ENCODE results near the gene ARHGAP6. TPM values are rescaled to one million over a fixed set of nuclear protein-coding genes. Genes with fewer than 3 reads are reported as not detected.

ARHGAP6 gene
- total RNA-seq, 1 experiment from 2014 or later: 2.0 TPM

DNA sequence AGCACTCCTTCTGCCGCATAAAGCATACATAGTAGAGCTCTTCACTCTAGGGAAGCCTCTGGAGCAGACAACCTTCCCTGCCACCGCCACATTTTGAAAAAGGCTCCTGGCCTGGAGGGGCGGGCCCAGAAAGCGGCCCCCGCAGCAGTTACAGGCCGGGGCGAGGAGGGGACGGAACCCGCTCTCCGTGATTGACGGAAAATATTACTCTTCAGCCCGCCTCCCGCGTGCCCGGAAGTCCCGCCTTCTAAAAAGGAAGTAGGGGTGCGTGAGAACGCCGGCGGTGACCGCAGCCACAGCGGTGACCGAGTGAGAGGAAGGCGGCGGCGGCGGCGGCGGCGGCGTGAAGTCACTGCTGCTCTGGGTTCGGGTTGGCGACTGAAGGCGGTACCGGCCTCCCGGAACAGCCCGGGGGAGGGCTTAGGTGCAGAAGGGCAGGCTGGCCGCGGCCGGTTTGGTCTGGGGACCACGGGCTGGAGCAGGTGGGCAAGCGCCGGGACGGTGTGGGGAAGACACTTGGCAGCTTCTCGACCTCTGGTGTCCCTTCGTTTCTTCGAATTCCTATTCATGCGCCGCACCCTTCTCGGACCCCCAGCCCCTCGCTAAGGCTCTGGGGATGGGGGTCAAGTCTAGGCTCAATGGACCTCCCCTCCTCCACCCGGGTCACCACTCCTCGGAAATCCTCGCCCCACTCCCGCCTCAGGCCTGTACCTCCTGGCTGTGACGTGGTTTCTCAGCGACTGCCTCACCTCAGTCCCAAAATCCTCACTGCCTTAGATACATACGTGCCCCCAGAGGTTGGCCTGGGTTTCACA lies 554.5 kb downstream of the ARHGAP6 start, which contains the start of gene HCCS:
Gene HCCS (plus strand): TSS at position 296 of the 815 bp plus-strand sequence. CDS start 729 bp downstream, outside the sequence.
- no peaks in the 10 kb centered on the region for H3K27me3 ChIP-seq (ENCODE audit: control insufficient read depth, insufficient read depth, low read length)
- peak; percentile 86 for DNase-seq
- peak within 1 kb of the TSS; percentile 76 for H3K4me3 ChIP-seq (ENCODE audit: insufficient read depth, low read depth, low read length)
- H3K36me3 ChIP-seq (replicated peaks; ENCODE audit: control insufficient read depth, insufficient read depth, low read length): peaks cover 9% of the 10 kb centered on the region

DNA sequence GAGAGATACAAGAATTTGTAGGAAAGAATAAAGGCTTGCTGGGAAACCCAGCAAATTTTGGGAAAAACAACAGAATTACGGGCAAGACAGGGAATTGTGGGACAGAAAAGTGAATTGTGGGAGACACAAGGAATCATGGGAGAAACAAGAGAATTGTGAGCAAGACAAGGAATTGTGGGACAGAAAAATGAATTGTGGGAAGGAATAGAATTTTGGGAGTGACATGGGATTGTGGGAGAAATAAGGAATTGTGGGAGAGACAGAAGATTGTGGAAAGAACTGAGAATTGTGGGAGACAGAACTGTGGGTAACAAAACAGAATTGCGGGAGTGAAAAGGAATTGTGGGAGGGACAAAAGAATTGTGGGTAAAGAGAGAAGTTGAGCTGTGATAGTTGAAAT lies 555.8 kb downstream of the ARHGAP6 start:
- peaks cover 7% of the 10 kb centered on the region for H3K36me3 ChIP-seq (replicated peaks; ENCODE audit: control insufficient read depth, insufficient read depth, low read length)
- no peaks in the 10 kb centered on the region for H3K27me3 ChIP-seq (ENCODE audit: control insufficient read depth, insufficient read depth, low read length)
- DNase-seq: no peak
- no peak overlapping the region for H3K4me3 ChIP-seq (ENCODE audit: insufficient read depth, low read depth, low read length)

DNA sequence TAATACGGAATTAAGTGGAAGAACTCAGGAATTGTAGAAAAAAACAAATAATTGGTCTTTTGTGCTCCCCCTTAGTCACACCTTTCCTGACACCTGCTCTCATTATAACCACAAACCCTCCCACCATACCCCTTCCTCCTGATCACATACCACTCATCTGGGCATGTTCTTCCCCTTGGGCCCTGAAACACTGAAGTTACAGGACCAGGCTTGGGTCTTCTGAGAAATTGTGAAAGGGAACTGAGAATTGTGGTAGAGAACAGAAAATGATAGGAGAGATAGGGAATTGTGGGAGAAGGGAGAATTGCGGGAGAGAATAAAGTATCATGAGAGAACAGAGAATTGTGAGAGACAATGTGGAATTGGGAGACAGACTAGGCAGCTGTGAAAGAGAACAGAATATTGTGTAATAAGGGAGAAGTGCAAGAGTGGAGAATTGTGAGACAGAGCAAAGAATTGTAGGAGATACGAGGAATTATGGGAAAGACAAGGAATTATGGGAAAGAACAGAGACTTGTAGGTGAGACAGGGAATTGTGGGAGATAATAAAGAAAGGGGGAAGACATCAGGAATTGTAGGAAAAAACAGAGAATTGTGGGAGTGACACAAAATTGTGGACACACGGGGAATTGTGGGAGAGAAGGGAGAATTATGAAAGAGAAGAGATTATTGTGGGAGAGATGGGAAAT lies 557.3 kb downstream of the ARHGAP6 start:
- Histone ChIP-seq H3K27me3 (ENCODE audit: control insufficient read depth, insufficient read depth, low read length) (no peaks in the 10 kb centered on the region), H3K36me3 (replicated peaks; ENCODE audit: control insufficient read depth, insufficient read depth, low read length) (no peaks in the 10 kb centered on the region), H3K4me3 (ENCODE audit: insufficient read depth, low read depth, low read length) (no peak overlapping the region)
- no peak for DNase-seq

DNA sequence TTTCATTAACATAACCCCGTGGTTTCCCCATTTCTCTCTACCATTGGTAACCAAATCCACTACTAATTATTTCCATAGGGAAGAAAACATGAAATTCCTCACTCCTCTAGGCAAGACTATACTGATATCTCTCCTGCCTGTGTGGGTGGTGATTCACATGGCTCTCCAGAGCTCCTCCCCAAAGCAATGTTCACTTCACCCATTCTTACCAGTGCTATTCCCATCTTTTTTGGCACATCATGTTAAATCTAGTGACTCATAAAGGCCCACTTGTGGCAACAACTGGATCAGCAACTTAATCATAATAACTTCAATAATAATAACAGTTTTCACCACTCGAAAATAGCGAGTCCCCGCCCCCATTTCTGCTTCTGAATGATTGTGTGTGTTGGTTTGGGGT lies 560.6 kb downstream of the ARHGAP6 start:
- Histone ChIP-seq H3K27me3 (ENCODE audit: control insufficient read depth, insufficient read depth, low read length) (no peaks in the 10 kb centered on the region), H3K36me3 (replicated peaks; ENCODE audit: control insufficient read depth, insufficient read depth, low read length) (no peaks in the 10 kb centered on the region), H3K4me3 (ENCODE audit: insufficient read depth, low read depth, low read length) (no peak overlapping the region)
- no peak for DNase-seq

DNA sequence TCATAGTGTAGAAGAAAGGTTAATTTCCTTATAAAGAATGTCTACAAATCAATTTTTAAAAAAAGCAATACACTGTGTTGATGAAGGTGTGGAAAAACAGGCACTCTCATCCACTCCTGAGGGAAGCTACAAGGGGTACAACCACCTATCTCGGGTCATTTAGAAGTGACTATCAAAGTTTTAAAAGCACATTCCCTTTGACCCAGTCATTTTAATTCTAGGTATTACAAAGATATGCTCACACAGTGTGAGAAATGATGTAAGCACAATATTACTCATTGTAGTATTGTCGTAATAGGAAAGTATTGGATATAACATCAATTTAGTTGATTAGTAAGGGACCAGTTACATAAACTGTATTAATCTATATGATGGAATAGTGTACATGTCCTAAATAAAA lies 562.0 kb downstream of the ARHGAP6 start:
- no peaks in the 10 kb centered on the region for H3K27me3 ChIP-seq (ENCODE audit: control insufficient read depth, insufficient read depth, low read length)
- no peak overlapping the region for H3K4me3 ChIP-seq (ENCODE audit: insufficient read depth, low read depth, low read length)
- no peaks in the 10 kb centered on the region for H3K36me3 ChIP-seq (replicated peaks; ENCODE audit: control insufficient read depth, insufficient read depth, low read length)
- no peak for DNase-seq

DNA sequence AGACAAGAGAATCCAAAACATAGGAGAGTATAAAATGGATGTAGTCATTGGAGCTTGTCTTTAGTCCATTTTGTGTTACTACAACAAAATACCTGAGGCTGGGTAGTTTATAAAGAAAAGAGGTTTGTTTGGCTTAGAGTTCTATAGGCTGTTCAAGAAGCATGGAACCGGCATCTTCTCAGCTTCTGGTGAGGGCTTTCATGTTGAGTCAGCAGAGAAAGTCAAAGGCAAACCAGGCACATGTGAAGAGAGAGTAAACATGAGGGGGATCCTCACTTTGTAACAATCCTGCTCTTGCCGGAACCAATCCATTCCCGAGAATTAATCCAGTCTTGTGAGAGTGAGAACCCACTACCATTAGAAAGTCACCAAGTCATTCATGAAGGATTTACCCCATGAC lies 562.7 kb downstream of the ARHGAP6 start:
- Histone ChIP-seq H3K36me3 (replicated peaks; ENCODE audit: control insufficient read depth, insufficient read depth, low read length) (no peaks in the 10 kb centered on the region), H3K27me3 (ENCODE audit: control insufficient read depth, insufficient read depth, low read length) (no peaks in the 10 kb centered on the region), H3K4me3 (ENCODE audit: insufficient read depth, low read depth, low read length) (no peak overlapping the region)
- no peak for DNase-seq

DNA sequence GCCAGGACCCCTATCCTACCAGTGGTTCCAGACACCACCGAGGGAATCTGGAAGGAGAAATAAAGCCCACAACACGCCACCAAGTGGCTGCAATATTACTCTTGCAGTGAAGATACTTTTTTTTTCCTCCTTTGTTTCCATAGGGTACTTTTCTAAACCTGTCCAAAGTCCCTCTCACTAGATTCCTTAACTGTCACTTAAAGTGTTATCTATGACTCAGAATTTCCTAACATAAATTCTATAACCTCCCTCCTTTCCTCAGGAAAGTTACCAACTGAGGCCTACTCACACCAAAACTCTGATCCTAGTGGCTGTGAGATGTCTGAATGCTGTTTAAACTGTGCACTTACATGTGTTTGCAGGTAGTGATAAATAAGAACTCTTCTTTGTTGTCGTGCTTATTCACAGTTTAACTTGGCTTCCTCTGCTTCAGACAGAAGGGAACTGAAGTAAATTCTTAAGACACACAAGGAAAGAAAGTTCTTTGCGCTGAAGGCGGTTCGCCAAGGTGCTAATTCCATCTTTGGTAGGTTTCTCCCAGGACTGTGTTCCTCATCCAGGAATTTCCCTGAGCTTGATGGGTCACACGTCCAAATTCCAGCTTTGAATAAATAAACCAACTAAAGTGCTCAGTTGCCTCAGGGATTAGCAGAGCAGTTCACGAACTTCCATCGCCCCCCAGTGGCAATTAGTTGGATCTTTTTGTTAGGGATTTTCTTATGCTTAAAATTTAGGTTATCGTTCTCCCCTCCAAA lies 565.3 kb downstream of the ARHGAP6 start:
- no peaks in the 10 kb centered on the region for H3K36me3 ChIP-seq (replicated peaks; ENCODE audit: control insufficient read depth, insufficient read depth, low read length)
- no peak overlapping the region for H3K4me3 ChIP-seq (ENCODE audit: insufficient read depth, low read depth, low read length)
- peak; percentile 54 for DNase-seq
- no peaks in the 10 kb centered on the region for H3K27me3 ChIP-seq (ENCODE audit: control insufficient read depth, insufficient read depth, low read length)

DNA sequence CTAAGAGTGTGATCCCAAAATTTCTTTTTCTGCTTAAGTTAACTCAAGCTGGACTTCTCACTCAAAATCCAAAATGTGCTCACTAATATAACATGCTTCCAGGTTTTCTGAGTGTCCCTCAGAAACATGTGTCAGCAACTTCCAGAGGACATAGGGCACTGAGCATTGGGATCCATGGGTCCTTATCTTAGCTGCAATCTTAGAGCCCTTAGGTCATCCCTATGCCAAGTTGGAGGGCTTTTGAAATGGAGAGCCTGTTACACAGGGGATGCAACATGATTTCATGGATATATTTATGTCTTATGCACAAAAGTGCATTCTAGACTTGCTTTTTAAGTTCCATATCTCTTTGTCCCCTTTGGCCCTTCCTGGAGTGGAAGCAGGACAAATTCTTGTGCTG lies 566.3 kb downstream of the ARHGAP6 start:
- DNase-seq: no peak
- Histone ChIP-seq H3K36me3 (replicated peaks; ENCODE audit: control insufficient read depth, insufficient read depth, low read length) (no peaks in the 10 kb centered on the region), H3K27me3 (ENCODE audit: control insufficient read depth, insufficient read depth, low read length) (no peaks in the 10 kb centered on the region), H3K4me3 (ENCODE audit: insufficient read depth, low read depth, low read length) (no peak overlapping the region)

DNA sequence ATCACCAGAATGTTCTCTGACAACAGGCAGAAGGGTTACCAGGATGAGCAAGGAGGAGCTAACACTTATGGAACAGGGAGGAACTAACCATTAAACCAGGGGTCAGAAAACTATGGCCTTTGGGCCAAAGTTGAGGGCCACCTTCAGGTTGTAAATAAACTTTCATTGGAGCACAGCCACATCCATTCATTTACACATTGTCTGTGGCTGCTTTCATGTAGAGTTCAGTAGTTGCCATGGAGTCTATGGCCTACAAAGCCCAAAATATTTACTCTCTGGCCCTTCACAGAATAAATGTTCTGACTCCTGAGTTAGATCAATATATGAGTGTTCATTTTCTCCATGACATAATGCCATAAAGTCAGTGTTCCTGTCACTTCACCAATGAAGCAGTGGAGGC lies 567.8 kb downstream of the ARHGAP6 start:
- H3K27me3 ChIP-seq (ENCODE audit: control insufficient read depth, insufficient read depth, low read length): no peaks in the 10 kb centered on the region
- DNase-seq: no peak
- H3K36me3 ChIP-seq (replicated peaks; ENCODE audit: control insufficient read depth, insufficient read depth, low read length): no peaks in the 10 kb centered on the region
- H3K4me3 ChIP-seq (ENCODE audit: insufficient read depth, low read depth, low read length): no peak overlapping the region

DNA sequence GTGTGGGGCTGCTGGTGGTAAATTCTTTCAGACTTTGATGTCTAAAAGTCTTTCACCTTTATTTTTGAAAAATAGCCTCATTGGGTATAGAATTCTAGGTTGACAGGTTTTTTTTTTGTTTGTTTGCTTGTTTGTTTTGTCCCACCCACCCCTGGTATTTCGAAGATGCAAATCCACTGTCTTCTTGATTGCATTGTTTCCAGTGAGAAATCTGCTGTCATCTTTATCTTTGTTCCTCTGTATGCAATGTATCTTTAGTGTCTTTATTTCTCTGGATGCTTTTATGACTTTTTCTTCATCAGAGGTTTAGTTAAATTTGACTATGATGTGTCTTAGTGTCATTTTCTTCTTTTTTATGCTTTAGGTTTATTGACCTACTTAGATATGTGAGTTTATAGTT lies 575.9 kb downstream of the ARHGAP6 start:
- no peaks in the 10 kb centered on the region for H3K36me3 ChIP-seq (replicated peaks; ENCODE audit: control insufficient read depth, insufficient read depth, low read length)
- DNase-seq: no peak
- no peaks in the 10 kb centered on the region for H3K27me3 ChIP-seq (ENCODE audit: control insufficient read depth, insufficient read depth, low read length)
- H3K4me3 ChIP-seq (ENCODE audit: insufficient read depth, low read depth, low read length): no peak overlapping the region

Other genes with a start within 250 kb of the ARHGAP6 start
- gene MSL3, start 92.3 kb upstream of the ARHGAP6 start, total RNA-seq (2014; rRNA removed; shearing (Covaris generic)): 29.7 and 34.7 TPM in 2 replicates